SK-N-SH (cell line): Measurements from ENCODE around the gene TMTC2. TPM values are rescaled to one million over a fixed set of nuclear protein-coding genes. Genes with fewer than 3 reads are reported as not detected.
"Not testable (repeated sequence)": the region's sequence is repeated elsewhere in the genome, so short reads cannot be mapped to it uniquely, and the experiment has no call there.

ENCODE experiments used
- CTCF ChIA-PET: fragments of 300-600, 350-600 bp; formaldehyde crosslinking; extraction: SDS; loops from one replicate; lab custom pipeline; 2021; lab: Yijun Ruan, JAX
- POLR2A ChIA-PET: fragments of 350-600 bp; sonication (Branson Sonifier 250); formaldehyde crosslinking; extraction: SDS; loops from one replicate; lab custom pipeline; 2020; ENCODE audit warnings: antibody characterized with exemption, inconsistent platforms; lab: Yijun Ruan, JAX
- DNase-seq: peaks from one replicate; pipeline ENCODE4 v3.0.0; 2012
- H2AFZ ChIP-seq: fragments of 200-600 bp; sonication (generic); 2 replicates; pipeline ENCODE4 v1.8.1; 2016; ENCODE audit warnings: antibody characterized with exemption, mild to moderate bottlenecking, low read depth
- H3F3A ChIP-seq: fragments of 200-600 bp; sonication (generic); replicated peaks from 2 replicates; pipeline ENCODE3; 2016; ENCODE audit warnings: antibody characterized with exemption, mild to moderate bottlenecking; ENCODE audit not compliant: insufficient read depth
- H3K27ac ChIP-seq, 2 experiments: fragments of 200-500 bp in 1 of 2; fragments of 200-600 bp in 1 of 2; sonication (Bioruptor generic) in 1 of 2; sonication (generic), shearing (Covaris generic) in 1 of 2; 2 replicates each; pipeline versions ENCODE4 v1.5.1 to v1.6.1; 2014 to 2016; ENCODE audit warnings: low read depth in 2 of 2, inconsistent platforms in 1 of 2, low read length in 1 of 2, mild to moderate bottlenecking in 1 of 2, mixed read lengths in 1 of 2
- H3K27me3 ChIP-seq: fragments of 200-600 bp; sonication (generic), shearing (Covaris generic); 2 replicates; pipeline ENCODE4 v1.6.1; 2016; ENCODE audit warnings: mixed run types; ENCODE audit not compliant: insufficient read depth
- H3K36me3 ChIP-seq, 2 experiments: fragments of 200-500 bp in 1 of 2; fragments of 200-600 bp in 1 of 2; sonication (Bioruptor generic) in 1 of 2; sonication (generic) in 1 of 2; replicated peaks in 1 of 2; 2 replicates each; pipeline versions ENCODE3 to v1.5.1; 2014 to 2016; ENCODE audit warnings: low read length in 1 of 2, mild to moderate bottlenecking in 1 of 2; ENCODE audit not compliant: insufficient read depth in 2 of 2, control insufficient read depth in 1 of 2
- H3K4me1 ChIP-seq, 2 experiments: fragments of 200-500 bp in 1 of 2; fragments of 200-600 bp in 1 of 2; sonication (Bioruptor generic) in 1 of 2; sonication (generic), shearing (Covaris generic) in 1 of 2; 2 replicates each; pipeline versions ENCODE4 v1.5.1 to v1.6.1; 2014 to 2016; ENCODE audit warnings: low read depth in 1 of 2, low read length in 1 of 2, mixed run types in 1 of 2; ENCODE audit not compliant: insufficient read depth in 2 of 2, control insufficient read depth in 1 of 2
- H3K4me2 ChIP-seq: fragments of 200-600 bp; sonication (generic), shearing (Covaris generic); 2 replicates; pipeline ENCODE4 v1.6.1; 2017; ENCODE audit warnings: mixed run types
- H3K4me3 ChIP-seq, 2 experiments: fragments of 200-500 bp in 1 of 2; fragments of 200-600 bp in 1 of 2; sonication (Bioruptor generic) in 1 of 2; sonication (generic), shearing (Covaris generic) in 1 of 2; 2 replicates each; pipeline versions ENCODE4 v1.5.1 to v1.8.1; 2014 to 2016; ENCODE audit warnings: low read depth in 2 of 2, inconsistent platforms in 1 of 2, low read length in 1 of 2, mild to moderate bottlenecking in 1 of 2, mixed read lengths in 1 of 2, moderate library complexity in 1 of 2
- H3K79me2 ChIP-seq: fragments of 200-600 bp; sonication (generic); 2 replicates; pipeline ENCODE4 v1.8.1; 2017; ENCODE audit warnings: mild to moderate bottlenecking; ENCODE audit not compliant: insufficient read depth
- H3K9ac ChIP-seq: fragments of 200-600 bp; sonication (generic); 2 replicates; pipeline ENCODE4 v1.6.1; 2017; ENCODE audit warnings: mixed run types
- H3K9me2 ChIP-seq: fragments of 200-600 bp; sonication (generic); 2 replicates; pipeline ENCODE4 v1.6.1; 2017; ENCODE audit warnings: mixed run types
- H3K9me3 ChIP-seq: fragments of 200-600 bp; sonication (generic); 2 replicates; pipeline ENCODE4 v1.6.1; 2017; ENCODE audit warnings: mixed run types, mild to moderate bottlenecking, moderate library complexity
- H4K20me1 ChIP-seq: fragments of 200-600 bp; sonication (generic); 2 replicates; pipeline ENCODE4 v1.6.1; 2017; ENCODE audit warnings: mild to moderate bottlenecking, mixed run types; ENCODE audit not compliant: insufficient read depth
- CHD2 ChIP-seq: fragments of 150-350 bp; IDR thresholded peaks from 2 replicates; pipeline ENCODE4 v1.6.1; 2018; ENCODE audit warnings: low read length; ENCODE audit not compliant: partially characterized antibody
- EP300 ChIP-seq, 2 experiments: IDR thresholded peaks; 2 replicates each; pipeline versions ENCODE4 v1.4.0 to v1.6.1; 2012; ENCODE audit warnings: borderline replicate concordance in 1 of 2, low read depth in 1 of 2, low read length in 1 of 2
- GABPA ChIP-seq: IDR thresholded peaks from 2 replicates; pipeline ENCODE4 v1.4.0; 2012; ENCODE audit warnings: low read depth, mild to moderate bottlenecking
- JUND ChIP-seq: IDR thresholded peaks from 2 replicates; pipeline ENCODE4 v1.4.0; 2012
- MXI1 ChIP-seq: IDR thresholded peaks from 2 replicates; pipeline ENCODE4 v1.6.1; 2012; ENCODE audit warnings: mild to moderate bottlenecking, low read depth, low read length, improper control_type of control experiment
- RAD21 ChIP-seq: IDR thresholded peaks from 2 replicates; pipeline ENCODE4 v1.6.1; 2012; ENCODE audit warnings: mild to moderate bottlenecking, low read length
- RCOR1 ChIP-seq: fragments of 150-350 bp; IDR thresholded peaks from 2 replicates; pipeline ENCODE4 v1.6.1; 2017; ENCODE audit warnings: antibody characterized with exemption, low read length
- SIN3A ChIP-seq: IDR thresholded peaks from 2 replicates; pipeline ENCODE4 v1.6.1; 2012; ENCODE audit warnings: low read depth, mild to moderate bottlenecking, low read length, moderate library complexity, borderline replicate concordance
- TCF12 ChIP-seq: IDR thresholded peaks from 2 replicates; pipeline ENCODE4 v1.4.0; 2012
- TEAD4 ChIP-seq: IDR thresholded peaks from 2 replicates; pipeline ENCODE4 v1.4.0; 2012; ENCODE audit warnings: mild to moderate bottlenecking, borderline replicate concordance; ENCODE audit not compliant: insufficient read depth
- WGBS: methylation state at CpG from one replicate; pipeline ENCODE4 v1.1.6; 2017; ENCODE audit warnings: low lambda C conversion rate; 5-methylcytosine and 5-hydroxymethylcytosine counted together
- polyA plus RNA-seq, 3 experiments: library from polyadenylated mRNA; depleted of rRNA; stranded (reverse); fragments of >200 nt; gene quantifications; 2 replicates each; pipeline ENCODE4 v1.2.3, GENCODE V29; 2012
- TF ChIP-seq, protein P1 (sequence below): IDR thresholded peaks from 2 replicates; pipeline ENCODE4 v1.4.0; 2012; ENCODE audit warnings: low read depth, borderline replicate concordance
- TF ChIP-seq, protein P2 (sequence below): fragments of 150-350 bp; IDR thresholded peaks from 2 replicates; pipeline ENCODE4 v1.6.1; 2017; ENCODE audit warnings: antibody characterized with exemption, low read length, low read depth, borderline replicate concordance

Gene TMTC2
- polyA plus RNA-seq, 1 of the 3 experiments (the other 2 are of a cell fraction) = 4.1 TPM

DNA sequence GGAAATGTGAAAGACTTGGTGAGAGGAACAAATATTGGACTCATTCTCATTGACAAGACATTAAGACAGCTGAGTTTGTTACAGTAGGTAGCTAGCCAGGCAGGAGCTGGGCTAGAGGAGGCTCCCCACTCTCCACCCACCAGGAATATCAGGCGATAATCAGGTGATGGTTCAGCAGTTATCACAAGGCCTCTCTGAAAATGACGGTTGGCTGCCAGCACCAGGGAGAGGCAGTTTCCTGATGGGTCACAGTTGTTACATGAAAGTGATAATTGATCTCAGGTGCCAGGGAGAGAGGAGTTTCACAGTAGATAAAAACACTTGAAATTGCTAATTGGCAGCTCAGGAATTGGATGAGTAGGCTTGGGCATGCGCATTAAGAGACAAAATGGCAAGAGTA is 116.5 kb downstream of the TMTC2 start:
- Histone ChIP-seq H4K20me1 (no peaks in the 10 kb centered on the region), H3K79me2 (no peaks in the 10 kb centered on the region), H3K4me3 (no peak overlapping the region), H3K27me3 (no peaks in the 10 kb centered on the region), H3K27ac (no peak overlapping the region), H3K4me1 (peaks cover 0 to 13% of the 10 kb centered on the region in 2 experiments; a peak in 2 of 4 replicates), H3K9ac (no peak overlapping the region), H3K36me3 (no peaks in the 10 kb centered on the region), H3K9me2 (no peaks in the 10 kb centered on the region), H2AFZ (no peak overlapping the region), H3F3A (no peaks in the 10 kb centered on the region), H3K9me3 (no peaks in the 10 kb centered on the region), H3K4me2 (no peak overlapping the region)
- TF ChIP-seq, protein P1, sequence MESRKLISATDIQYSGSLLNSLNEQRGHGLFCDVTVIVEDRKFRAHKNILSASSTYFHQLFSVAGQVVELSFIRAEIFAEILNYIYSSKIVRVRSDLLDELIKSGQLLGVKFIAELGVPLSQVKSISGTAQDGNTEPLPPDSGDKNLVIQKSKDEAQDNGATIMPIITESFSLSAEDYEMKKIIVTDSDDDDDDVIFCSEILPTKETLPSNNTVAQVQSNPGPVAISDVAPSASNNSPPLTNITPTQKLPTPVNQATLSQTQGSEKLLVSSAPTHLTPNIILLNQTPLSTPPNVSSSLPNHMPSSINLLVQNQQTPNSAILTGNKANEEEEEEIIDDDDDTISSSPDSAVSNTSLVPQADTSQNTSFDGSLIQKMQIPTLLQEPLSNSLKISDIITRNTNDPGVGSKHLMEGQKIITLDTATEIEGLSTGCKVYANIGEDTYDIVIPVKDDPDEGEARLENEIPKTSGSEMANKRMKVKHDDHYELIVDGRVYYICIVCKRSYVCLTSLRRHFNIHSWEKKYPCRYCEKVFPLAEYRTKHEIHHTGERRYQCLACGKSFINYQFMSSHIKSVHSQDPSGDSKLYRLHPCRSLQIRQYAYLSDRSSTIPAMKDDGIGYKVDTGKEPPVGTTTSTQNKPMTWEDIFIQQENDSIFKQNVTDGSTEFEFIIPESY = no peak
- TF ChIP-seq, protein P2, sequence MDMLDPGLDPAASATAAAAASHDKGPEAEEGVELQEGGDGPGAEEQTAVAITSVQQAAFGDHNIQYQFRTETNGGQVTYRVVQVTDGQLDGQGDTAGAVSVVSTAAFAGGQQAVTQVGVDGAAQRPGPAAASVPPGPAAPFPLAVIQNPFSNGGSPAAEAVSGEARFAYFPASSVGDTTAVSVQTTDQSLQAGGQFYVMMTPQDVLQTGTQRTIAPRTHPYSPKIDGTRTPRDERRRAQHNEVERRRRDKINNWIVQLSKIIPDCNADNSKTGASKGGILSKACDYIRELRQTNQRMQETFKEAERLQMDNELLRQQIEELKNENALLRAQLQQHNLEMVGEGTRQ = no peak
- TF ChIP-seq TCF12 (no peak), RCOR1 (no peak), MXI1 (no peak), RAD21 (no peak)
- POLR2A ChIA-PET = no interaction called here
- CTCF ChIA-PET = interaction anchor here (1.0 kb wide), 1 partner anchor 14 kb away, joined by 3 read pairs; no protein-coding TSS in a partner anchor
- DNase-seq = no peak
- WGBS = 76% methylated on average over 3 of the region's 3 CpGs

DNA sequence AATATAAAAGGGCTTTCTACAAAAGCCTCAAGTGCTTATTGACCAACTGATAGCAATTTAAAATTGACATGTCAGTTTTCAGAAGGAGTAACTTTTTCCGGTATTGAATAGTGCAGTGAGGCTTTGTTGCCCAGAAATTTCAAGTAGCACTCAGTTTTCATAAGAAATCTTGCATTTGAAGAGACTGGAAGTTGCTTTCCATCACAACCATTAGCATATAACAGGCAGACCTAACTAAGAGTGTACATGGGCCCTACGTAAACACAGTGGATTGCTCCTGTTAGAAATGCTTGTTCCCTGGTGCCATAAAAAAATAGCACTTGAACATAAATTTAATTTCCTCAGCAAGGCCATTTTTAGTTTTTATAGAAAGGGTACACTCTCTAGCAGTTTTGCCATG is 117.9 kb downstream of the TMTC2 start:
- Histone ChIP-seq H3F3A (no peaks in the 10 kb centered on the region), H3K79me2 (no peaks in the 10 kb centered on the region), H3K9me2 (no peaks in the 10 kb centered on the region), H3K27me3 (no peaks in the 10 kb centered on the region), H4K20me1 (no peaks in the 10 kb centered on the region), H3K27ac (no peak overlapping the region), H3K36me3 (no peaks in the 10 kb centered on the region), H3K4me1 (peaks cover 0 to 12% of the 10 kb centered on the region in 2 experiments; a peak in 2 of 4 replicates), H3K9ac (no peak overlapping the region), H2AFZ (no peak overlapping the region), H3K9me3 (no peaks in the 10 kb centered on the region), H3K4me3 (no peak overlapping the region), H3K4me2 (no peak overlapping the region)
- no peak for DNase-seq
- CTCF ChIA-PET = no interaction called here
- 100% methylated on average over 2 of the region's 2 CpGs for WGBS
- POLR2A ChIA-PET = no interaction called here
- no peak for TF ChIP-seq SIN3A
- TF ChIP-seq EP300 (IDR thresholded peaks at IDR 0.05; ENCODE audit: borderline replicate concordance in 1 of 2, low read depth in 1 of 2, low read length in 1 of 2) = no peak
- no peak for TF ChIP-seq GABPA
- TF ChIP-seq TEAD4 = no peak
- no peak for TF ChIP-seq CHD2
- TF ChIP-seq JUND = no peak
- TF ChIP-seq, all 33 proteins: peak for 0

DNA sequence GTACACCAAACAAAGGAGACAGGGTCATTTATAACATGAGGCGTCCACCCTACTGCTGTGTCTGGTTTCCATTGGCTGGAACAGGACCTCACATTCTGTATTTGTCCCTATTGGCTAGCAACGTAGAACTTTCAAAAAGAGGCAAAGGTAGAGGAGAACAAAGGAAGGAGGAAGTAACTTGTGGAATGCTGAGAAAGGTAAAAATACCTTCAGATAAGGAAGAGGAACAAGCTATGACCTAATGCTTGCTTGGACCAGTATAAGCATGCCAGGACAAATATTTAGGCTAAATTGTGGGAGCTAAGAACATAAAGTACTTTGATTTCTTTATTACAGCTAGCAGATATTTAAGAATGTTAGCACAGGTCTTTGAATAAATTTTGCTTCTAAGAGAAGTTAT is 118.3 kb downstream of the TMTC2 start:
- CTCF ChIA-PET, H3K4me3 ChIP-seq, POLR2A ChIA-PET, H3K4me1 ChIP-seq, DNase-seq, H3K27ac ChIP-seq, H3K36me3 ChIP-seq, H2AFZ ChIP-seq, H3K27me3 ChIP-seq, H4K20me1 ChIP-seq, H3F3A ChIP-seq, H3K9ac ChIP-seq, H3K79me2 ChIP-seq, H3K4me2 ChIP-seq, H3K9me2 ChIP-seq, H3K9me3 ChIP-seq: not testable (repeated sequence)
- WGBS = 84% methylated on average over 2 of the region's 2 CpGs
